ENCODE data around the gene FN3KRP.

The FN3KRP gene, protein sequence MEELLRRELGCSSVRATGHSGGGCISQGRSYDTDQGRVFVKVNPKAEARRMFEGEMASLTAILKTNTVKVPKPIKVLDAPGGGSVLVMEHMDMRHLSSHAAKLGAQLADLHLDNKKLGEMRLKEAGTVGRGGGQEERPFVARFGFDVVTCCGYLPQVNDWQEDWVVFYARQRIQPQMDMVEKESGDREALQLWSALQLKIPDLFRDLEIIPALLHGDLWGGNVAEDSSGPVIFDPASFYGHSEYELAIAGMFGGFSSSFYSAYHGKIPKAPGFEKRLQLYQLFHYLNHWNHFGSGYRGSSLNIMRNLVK

DNA sequence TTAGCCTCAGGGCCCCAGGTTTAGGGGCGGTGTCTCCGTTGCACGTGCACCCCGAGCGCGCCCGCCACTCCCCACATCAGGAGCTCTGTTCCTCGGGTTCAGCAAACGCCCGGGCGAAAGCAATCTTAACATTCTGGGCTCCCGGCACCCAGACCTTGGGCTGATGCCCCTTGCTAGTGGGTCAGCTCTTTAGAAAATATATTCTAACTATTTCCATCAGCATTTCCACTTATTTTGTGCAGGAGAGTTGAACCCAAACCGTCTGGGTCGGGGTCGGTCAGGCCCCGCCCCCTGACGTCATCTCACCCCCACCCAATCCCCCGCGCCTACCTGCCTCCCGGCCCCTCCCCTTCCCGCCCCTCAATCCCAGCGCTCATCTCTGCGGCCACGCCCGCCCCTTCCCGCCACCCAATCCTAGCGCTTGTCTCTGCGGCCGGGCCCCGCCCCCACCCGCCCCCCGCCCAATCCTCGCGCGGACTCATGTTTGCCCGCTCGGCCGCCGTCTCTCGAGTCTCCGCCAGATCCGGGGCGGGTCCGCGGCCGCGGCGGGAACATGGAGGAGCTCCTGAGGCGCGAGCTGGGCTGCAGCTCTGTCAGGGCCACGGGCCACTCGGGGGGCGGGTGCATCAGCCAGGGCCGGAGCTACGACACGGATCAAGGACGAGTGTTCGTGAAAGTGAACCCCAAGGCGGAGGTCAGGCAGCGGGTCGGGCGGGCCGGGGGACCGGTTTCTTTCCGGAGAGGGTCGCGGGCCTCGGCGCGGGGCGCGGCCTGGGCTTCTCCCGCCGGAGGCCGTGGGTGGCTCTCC, at the start of gene FN3KRP:
FN3KRP (plus strand) TSS at position 504 of the 808 bp plus-strand sequence; CDS start at position 554, 50 bp downstream.
- DNase-seq, result peak; percentile 92

DNA sequence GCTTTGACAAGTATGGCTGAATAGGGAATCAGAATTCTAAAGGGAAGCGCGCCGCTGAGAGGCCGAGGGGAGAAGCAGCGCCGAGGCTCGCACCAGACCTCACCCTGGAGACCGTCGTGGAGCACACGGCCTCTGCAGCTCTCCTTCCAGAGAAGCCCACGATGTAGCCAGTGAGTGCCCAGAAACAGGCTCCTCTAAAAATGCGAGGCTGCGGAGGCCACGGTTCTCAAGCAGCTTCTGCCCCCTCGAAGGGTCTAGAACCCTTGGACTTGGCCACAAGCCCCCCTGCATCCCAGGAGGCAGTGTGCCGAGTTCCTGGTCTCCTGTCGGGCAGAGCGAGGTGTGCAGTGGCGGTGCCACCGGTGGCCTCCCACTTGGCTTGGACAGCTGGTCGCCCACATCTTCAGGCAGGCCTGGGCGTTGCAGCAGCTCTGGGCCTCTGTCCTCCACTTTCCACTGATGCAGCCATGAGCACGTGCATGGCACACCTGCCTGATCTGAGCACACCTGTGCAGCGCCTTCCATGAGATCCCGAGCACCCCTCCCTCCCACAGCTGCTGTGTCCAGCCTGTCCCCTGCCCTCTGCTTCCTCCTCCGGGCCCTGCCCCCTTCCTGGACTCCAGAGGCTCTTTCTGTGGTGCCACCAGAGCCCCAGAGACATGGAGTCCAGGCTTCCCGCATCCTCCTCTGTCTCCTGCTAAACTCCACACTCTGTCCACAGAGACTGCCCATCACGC, 49.4 kb upstream of the FN3KRP start:
- DNase-seq, result no peak

DNA sequence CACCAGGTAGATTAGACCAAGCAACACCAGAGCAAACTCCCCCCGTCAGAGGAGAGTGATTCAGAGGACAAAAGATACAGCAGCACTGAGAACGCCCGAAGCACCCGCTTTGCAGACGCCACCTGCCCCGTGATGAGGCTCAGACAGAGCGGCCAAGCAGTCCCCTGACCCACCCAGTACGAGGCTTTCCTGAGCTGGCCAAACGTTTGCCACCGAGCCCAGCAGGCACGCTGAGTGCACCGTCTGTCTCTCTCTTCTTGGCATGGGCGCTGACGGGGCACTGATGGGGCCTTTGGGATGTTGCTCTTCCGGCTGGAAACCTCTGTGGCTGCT, 48.9 kb upstream of the FN3KRP start:
- DNase-seq, result no peak

DNA sequence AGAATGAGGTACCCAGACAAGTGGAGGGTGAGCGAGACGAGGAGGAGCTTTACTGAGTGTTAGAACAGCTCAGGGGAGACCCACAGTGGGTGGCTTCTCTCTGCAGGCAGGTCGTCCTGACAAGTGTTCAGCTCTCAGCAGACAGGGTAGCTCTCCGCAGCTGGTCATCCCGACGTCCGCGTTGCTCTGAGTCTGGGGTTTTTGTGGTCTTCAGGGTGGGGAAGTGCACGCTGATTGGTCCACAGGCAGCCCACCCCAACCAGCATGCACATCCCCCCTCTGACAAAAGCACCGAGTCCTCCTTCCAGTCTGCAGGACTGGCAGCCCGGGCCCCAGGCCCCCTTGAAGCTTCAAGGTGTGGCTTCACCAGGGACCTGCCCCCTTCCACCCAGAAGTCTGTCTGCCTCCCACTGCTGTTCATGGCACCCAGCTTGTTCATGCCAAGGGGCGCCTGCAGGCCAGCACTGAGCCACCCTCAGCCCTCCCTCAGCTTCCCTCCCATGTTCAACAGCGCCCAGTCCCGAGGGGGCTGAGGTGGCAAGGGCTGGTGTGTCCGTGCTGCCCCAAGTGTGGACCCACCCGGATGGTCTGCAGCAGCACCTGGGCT, 48.4 kb upstream of the FN3KRP start:
- no peak for DNase-seq

- no peak for DNase-seq
Measured at GRCh38 chr17:82668631-82669099, 47.8 kb upstream of the FN3KRP start.

- no peak for DNase-seq
Measured at GRCh38 chr17:82670661-82671450, 45.6 kb upstream of the FN3KRP start.

GRCh38 chr17:82674656-82675475, 41.6 kb upstream of the FN3KRP start:
- DNase-seq, result peak; percentile 72

GRCh38 chr17:82675476-82676245, 40.8 kb upstream of the FN3KRP start:
- DNase-seq, result no peak

DNA sequence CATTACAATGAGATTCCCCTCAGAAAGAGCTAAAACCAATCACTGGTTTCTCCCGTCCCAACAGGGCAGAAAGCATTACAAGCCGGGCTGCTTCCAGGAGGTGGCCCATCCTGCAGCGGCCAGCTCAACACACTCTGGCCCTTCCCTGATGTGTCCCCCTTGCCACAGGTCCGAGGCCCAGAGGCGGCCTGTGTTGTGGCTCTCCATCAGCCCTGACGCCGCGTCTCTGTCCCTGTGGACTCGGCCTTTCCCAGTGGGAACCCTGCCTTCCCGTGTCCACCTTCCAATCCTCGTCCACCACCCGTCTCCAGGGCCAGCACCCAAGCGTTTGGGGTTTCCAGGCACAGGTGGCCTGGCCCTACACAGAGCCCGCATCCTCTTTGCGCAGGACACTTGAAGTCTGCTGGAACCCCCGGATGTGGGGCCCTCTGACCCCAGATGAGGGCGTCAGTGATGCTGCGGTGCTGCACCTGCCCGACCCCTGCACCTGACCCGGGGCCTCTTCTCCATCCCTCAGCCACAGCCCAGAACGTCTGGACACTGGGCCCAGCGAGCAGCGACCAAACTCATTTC, 39.1 kb upstream of the FN3KRP start:
- DNase-seq, result no peak

DNA sequence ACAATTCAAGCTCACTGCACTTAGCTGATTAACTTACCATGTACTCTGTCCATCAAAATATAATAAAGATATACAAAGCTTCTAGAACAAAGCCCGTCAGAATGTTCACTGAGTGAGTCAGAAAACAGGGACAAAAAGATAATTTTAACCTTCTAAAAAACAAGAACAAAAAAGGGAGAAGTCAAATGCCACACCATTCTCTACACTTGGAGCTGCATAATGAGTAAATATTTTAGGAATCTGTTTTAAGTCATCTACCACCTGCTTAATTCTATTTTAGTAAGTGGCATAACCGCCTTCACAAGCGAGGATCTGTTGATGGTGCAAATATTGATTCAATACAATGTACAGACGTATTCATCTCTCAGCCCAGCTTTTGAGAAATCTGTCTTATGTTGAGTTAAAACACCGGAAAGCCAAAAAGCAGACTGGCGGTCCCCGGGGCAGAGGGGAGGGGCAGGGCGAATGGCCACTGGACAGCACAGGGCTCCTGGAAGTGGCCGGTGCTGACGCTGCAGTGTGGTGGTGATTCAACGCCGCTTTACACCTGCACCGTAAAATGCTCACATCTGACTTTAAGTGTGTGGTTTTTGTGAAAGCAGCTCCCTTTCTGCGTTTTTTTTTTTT, 38.1 kb upstream of the FN3KRP start:
- peak; percentile 66 for DNase-seq

DNA sequence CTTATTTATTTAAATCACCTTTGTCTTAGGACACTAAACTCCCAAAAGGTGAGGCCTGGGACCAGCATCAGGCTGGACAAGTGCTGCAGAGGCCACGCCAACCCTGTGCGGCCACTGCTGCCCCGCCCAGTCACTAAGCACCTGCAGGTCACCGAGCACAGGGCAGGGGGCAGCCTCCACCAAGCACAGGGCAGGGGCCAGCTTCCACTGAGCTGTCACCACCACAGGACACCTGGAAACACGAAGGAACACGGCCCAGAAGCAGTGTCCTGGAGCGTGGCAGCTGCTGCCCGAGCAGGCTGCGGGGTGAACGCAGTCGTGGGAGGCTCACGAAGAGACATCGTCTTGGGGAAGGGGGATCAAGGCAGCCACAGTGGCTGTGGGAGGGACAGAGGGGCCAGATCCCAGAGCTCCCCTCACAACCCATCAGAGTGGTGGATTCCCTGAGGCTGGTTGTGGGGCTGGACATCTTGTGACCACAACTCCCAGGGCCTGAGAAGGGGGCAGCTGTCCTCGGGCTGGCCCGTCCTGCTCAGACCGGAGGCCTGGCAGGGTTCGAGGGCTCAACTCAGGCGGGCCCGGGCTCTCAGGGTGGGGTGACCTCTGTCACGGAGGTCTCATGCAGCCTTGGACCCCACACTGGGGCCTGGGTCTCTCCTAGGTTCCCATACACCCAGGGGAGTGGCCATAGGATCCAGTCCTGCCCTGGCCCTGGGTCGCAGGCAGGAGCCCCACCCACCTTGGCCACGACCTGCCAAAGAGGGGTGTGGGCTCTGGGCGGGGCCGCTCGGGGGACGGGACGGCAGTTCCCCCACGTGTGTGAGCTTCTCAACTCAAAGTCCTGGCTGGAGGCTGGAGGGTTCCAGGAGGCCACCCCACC, 36.7 kb upstream of the FN3KRP start:
- DNase-seq, result no peak

DNA sequence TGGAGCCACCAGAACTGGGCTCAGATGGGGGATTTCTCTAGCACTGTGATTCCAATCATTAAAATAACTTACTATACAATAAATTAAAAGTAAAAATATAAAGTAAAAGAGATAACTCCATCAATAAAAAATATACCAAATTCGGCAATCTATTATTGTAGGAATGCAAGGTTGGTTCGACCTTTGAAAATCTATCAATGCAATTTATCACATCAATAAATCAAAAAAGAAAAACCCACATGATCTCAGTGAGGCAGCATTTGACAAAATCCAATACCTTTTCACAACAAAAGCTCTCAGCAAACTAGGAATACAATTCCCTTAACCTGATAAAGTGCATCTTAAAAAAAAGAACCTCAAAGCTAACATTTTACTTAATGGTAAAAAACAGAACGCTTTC, 35.0 kb upstream of the FN3KRP start:
- DNase-seq, result no peak

GRCh38 chr17:82683534-82683933, 33.0 kb upstream of the FN3KRP start:
- no peak for DNase-seq

- DNase-seq, result no peak
Measured at GRCh38 chr17:82684228-82684841, 32.2 kb upstream of the FN3KRP start.

GRCh38 chr17:82685291-82685690, 31.2 kb upstream of the FN3KRP start:
- DNase-seq, result no peak

DNA sequence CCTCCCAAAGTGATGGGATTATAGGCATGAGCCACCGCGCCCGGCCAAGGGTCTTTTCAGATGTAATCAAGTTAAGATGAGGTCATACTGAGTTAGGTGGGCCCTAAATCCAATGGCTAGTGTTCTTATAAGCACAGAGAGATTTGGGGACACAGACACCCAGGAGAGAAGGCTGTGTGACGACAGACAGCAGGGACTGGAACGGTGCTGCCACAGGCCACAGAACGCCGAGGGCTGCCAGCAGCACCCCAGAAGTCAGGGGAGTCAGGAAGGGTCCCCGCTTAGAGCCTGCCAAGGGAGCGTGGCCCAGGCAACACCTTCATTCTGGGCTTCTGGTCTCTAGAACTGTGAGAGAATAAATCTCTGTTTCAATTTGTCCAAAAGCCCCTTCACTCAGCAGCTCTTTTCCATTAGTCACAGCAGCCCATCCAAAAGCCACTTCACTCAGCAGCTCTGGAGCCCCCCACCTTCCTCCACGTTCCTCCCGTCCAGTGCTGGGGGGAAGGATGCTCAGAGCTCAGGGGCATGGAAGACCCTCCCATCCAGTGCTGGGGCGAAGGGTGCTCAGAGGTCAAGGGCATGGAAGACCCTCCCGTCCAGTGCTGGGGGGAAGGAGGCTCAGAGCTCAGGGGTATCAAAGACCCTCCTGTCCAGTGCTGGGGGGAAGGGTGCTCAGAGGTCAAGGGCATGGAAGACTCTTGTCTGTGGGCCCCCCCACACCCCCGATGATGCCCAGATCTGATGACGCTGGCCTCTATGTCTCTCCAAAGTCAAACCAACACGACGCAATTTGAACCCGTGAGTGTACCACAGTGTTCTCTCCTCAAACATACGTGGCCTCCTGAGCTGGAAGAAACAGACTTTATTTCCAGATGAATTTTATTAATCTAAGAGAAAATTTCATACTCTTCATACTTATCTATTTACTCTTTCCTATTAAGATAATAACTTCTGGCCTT, 29.9 kb upstream of the FN3KRP start:
- DNase-seq, result no peak

- no peak for DNase-seq
Measured at GRCh38 chr17:82687375-82687861, 29.1 kb upstream of the FN3KRP start.
